OCI-LY7 (cell line): ENCODE measurements around the gene SGPL1. TPM values are rescaled to one million over a fixed set of nuclear protein-coding genes. Genes with fewer than 3 reads are reported as not detected.
"Not testable (repeated sequence)": the region's sequence is repeated elsewhere in the genome, so short reads cannot be mapped to it uniquely, and the experiment has no call there.

ENCODE experiments used
- BruUV-seq: library from RNA; stranded (reverse); fragments of 400-500 nt; replicated peaks from 2 replicates; lab custom pipeline; 2021; lab: Mats Ljungman, UMichigan
- CTCF ChIA-PET: fragments of 300-600 bp; sonication (Branson Sonifier 250); formaldehyde crosslinking; loops from one replicate; lab custom pipeline; 2022; ENCODE audit warnings: antibody characterized with exemption; ENCODE audit not compliant: unreplicated experiment; lab: Charles Lee
- POLR2A ChIA-PET: fragments of 300-600 bp; sonication (Branson Sonifier 250); formaldehyde crosslinking; loops from one replicate; lab custom pipeline; 2022; ENCODE audit warnings: antibody characterized with exemption; lab: Charles Lee
- DNase-seq: peaks from one replicate; pipeline ENCODE4 v3.0.0-alpha.2; 2015; ENCODE audit warnings: low spot score
- H2AFZ ChIP-seq: fragments of 200-600 bp; sonication (generic), shearing (Covaris generic); 2 replicates; pipeline ENCODE4 v1.6.1; 2014; ENCODE audit warnings: mild to moderate bottlenecking, antibody characterized with exemption, low read length, moderate library complexity
- H3K27ac ChIP-seq: fragments of 200-600 bp; sonication (generic); 2 replicates; pipeline ENCODE4 v1.5.1; 2014; ENCODE audit warnings: mixed run types, low read depth, mild to moderate bottlenecking, moderate library complexity, low read length, inconsistent platforms; ENCODE audit not compliant: poor library complexity, severe bottlenecking
- H3K36me3 ChIP-seq: fragments of 200-600 bp; sonication (generic); 2 replicates; pipeline ENCODE4 v1.6.1; 2014; ENCODE audit warnings: mild to moderate bottlenecking, antibody characterized with exemption, low read length, moderate library complexity, mixed read lengths; ENCODE audit not compliant: insufficient read depth
- H3K4me1 ChIP-seq: fragments of 200-600 bp; sonication (generic); 2 replicates; pipeline ENCODE4 v1.5.1; 2014; ENCODE audit warnings: mild to moderate bottlenecking, low read length; ENCODE audit not compliant: insufficient read depth, poor library complexity, severe bottlenecking
- H3K4me2 ChIP-seq: fragments of 200-600 bp; sonication (generic); 2 replicates; pipeline ENCODE4 v1.6.1; 2014; ENCODE audit warnings: mild to moderate bottlenecking, low read length
- H3K4me3 ChIP-seq: fragments of 200-600 bp; sonication (generic); 2 replicates; pipeline ENCODE4 v1.5.1; 2014; ENCODE audit warnings: mild to moderate bottlenecking, low read depth, low read length; ENCODE audit not compliant: poor library complexity, severe bottlenecking
- H3K79me2 ChIP-seq: fragments of 200-600 bp; sonication (generic); 2 replicates; pipeline ENCODE4 v1.6.1; 2016; ENCODE audit warnings: low read depth, mild to moderate bottlenecking, low read length, moderate library complexity, mixed read lengths; ENCODE audit not compliant: insufficient read depth
- H3K9me2 ChIP-seq: fragments of 200-600 bp; sonication (generic); 2 replicates; pipeline ENCODE4 v1.6.1; 2016; ENCODE audit warnings: mild to moderate bottlenecking, low read length, mixed read lengths; ENCODE audit not compliant: insufficient read depth
- H3K9me3 ChIP-seq: fragments of 200-600 bp; sonication (generic); 2 replicates; pipeline ENCODE4 v1.6.1; 2014; ENCODE audit warnings: mild to moderate bottlenecking, mixed run types, low read length, mixed read lengths
- H4K20me1 ChIP-seq: fragments of 200-600 bp; sonication (generic); 2 replicates; pipeline ENCODE4 v1.6.1; 2014; ENCODE audit warnings: mild to moderate bottlenecking, antibody characterized with exemption, low read length, moderate library complexity, mixed read lengths; ENCODE audit not compliant: insufficient read depth
- CTCF ChIP-seq: fragments of 200-600 bp; sonication (generic); conservative IDR thresholded peaks from 2 replicates; pipeline ENCODE4 v1.5.1; 2014; ENCODE audit warnings: mild to moderate bottlenecking, antibody characterized with exemption, low read length, moderate library complexity, mixed read lengths
- EZH2phosphoT487 ChIP-seq: fragments of 200-600 bp; sonication (generic); IDR thresholded peaks from 2 replicates; pipeline ENCODE4 v1.6.1; 2018; ENCODE audit warnings: low read depth, borderline replicate concordance, mild to moderate bottlenecking, mixed run types, antibody characterized with exemption, low read length, moderate library complexity, mixed read lengths
- intact Hi-C: fragments of 100-400 bp; cut with micrococcal nuclease; formaldehyde crosslinking; loops from one replicate; pipeline ENCODE4 v1.10.0; 2022; ENCODE audit not compliant: unreplicated experiment
- total RNA-seq, 2 experiments: library from RNA; depleted of rRNA in 1 of 2; stranded (reverse); fragments of >200 nt in 1 of 2; shearing (Covaris generic) in 1 of 2; gene quantifications; 2 replicates each; pipeline ENCODE4 v1.2.3, GENCODE V29; 2014 to 2022

SGPL1 gene
- total RNA-seq, 2 experiments from 2014 or later = 11.7 to 25.1 TPM

GRCh38 chr10:70917226-70917625 lies 101.5 kb downstream of the SGPL1 start:
- no peak overlapping the region for H2AFZ ChIP-seq
- no peaks in the 10 kb centered on the region for H3K36me3 ChIP-seq
- H3K4me2 ChIP-seq = no peak overlapping the region
- no peaks in the 10 kb centered on the region for H3K9me3 ChIP-seq
- no peak for TF ChIP-seq EZH2phosphoT487
- no peak for TF ChIP-seq CTCF
- BruUV-seq = no TSS peak
- CTCF ChIA-PET = no interaction called here
- no peak for DNase-seq
- no peak overlapping the region for H3K27ac ChIP-seq
- H3K4me3 ChIP-seq = no peak overlapping the region
- H3K9me2 ChIP-seq = no peaks in the 10 kb centered on the region
- H4K20me1 ChIP-seq = no peaks in the 10 kb centered on the region
- no peaks in the 10 kb centered on the region for H3K79me2 ChIP-seq
- intact Hi-C loops = no loop called here
- POLR2A ChIA-PET = no interaction called here
- no peaks in the 10 kb centered on the region for H3K4me1 ChIP-seq

GRCh38 chr10:70917635-70918034 lies 101.9 kb downstream of the SGPL1 start:
- Histone ChIP-seq H3K4me3 (no peak overlapping the region), H3K79me2 (no peaks in the 10 kb centered on the region), H3K4me2 (no peak overlapping the region), H3K36me3 (no peaks in the 10 kb centered on the region), H4K20me1 (no peaks in the 10 kb centered on the region), H3K9me2 (no peaks in the 10 kb centered on the region), H3K27ac (no peak overlapping the region), H2AFZ (no peak overlapping the region), H3K9me3 (no peaks in the 10 kb centered on the region), H3K4me1 (no peaks in the 10 kb centered on the region)
- intact Hi-C loops = no loop called here
- CTCF ChIA-PET = no interaction called here
- no peak for TF ChIP-seq EZH2phosphoT487
- no peak for TF ChIP-seq CTCF
- no peak for DNase-seq
- POLR2A ChIA-PET = no interaction called here
- BruUV-seq = no TSS peak

- no peak overlapping the region for H3K27ac ChIP-seq
- no peak overlapping the region for H2AFZ ChIP-seq
- H3K9me2 ChIP-seq = no peaks in the 10 kb centered on the region
- no peak for DNase-seq
- no peaks in the 10 kb centered on the region for H3K4me1 ChIP-seq
- intact Hi-C loops = no loop called here
- no peaks in the 10 kb centered on the region for H3K79me2 ChIP-seq
- no peak for TF ChIP-seq EZH2phosphoT487
- TF ChIP-seq CTCF = no peak
- ChIA-PET POLR2A (no interaction called here), CTCF (no interaction called here)
- no peak overlapping the region for H3K4me3 ChIP-seq
- H3K4me2 ChIP-seq = no peak overlapping the region
- H3K36me3 ChIP-seq = no peaks in the 10 kb centered on the region
- BruUV-seq = no TSS peak
- no peaks in the 10 kb centered on the region for H4K20me1 ChIP-seq
- no peaks in the 10 kb centered on the region for H3K9me3 ChIP-seq
Observed at GRCh38 chr10:70918851-70919530, 103.2 kb downstream of the SGPL1 start.

GRCh38 chr10:70919906-70920305 lies 104.2 kb downstream of the SGPL1 start:
- H3K4me1 ChIP-seq, H3K79me2 ChIP-seq, POLR2A ChIA-PET, CTCF ChIA-PET, H4K20me1 ChIP-seq, H3K9me2 ChIP-seq, H3K4me3 ChIP-seq, H3K27ac ChIP-seq, H3K36me3 ChIP-seq, intact Hi-C loops, H3K4me2 ChIP-seq, H2AFZ ChIP-seq, DNase-seq, BruUV-seq, H3K9me3 ChIP-seq: not testable (repeated sequence)
